Smooth muscle cell (in vitro differentiated cells): ENCODE data around the gene NIPA2. TPM values are rescaled to one million over a fixed set of nuclear protein-coding genes. Genes with fewer than 3 reads are reported as not detected.

Source experiments
- DNase-seq: peaks from one replicate; lab custom pipeline; 2025; ENCODE audit not compliant: unreplicated experiment; lab: John Stamatoyannopoulos, UW
- H2AFZ ChIP-seq: fragments of 200-600 bp; sonication (generic); 2 replicates; pipeline ENCODE4 v1.6.0; 2016; ENCODE audit warnings: antibody characterized with exemption, low read depth, mild to moderate bottlenecking
- H3F3A ChIP-seq: fragments of 200-600 bp; sonication (generic); 2 replicates; pipeline ENCODE4 v1.6.0; 2017; ENCODE audit warnings: antibody characterized with exemption, low read depth
- H3K27ac ChIP-seq: fragments of 200-600 bp; sonication (generic); 2 replicates; pipeline ENCODE4 v1.5.1; 2016; ENCODE audit warnings: low read depth, mild to moderate bottlenecking
- H3K27me3 ChIP-seq: fragments of 200-600 bp; sonication (generic); 2 replicates; pipeline ENCODE4 v1.6.1; 2016; ENCODE audit warnings: low read depth, mild to moderate bottlenecking
- H3K36me3 ChIP-seq: fragments of 200-600 bp; sonication (generic); 2 replicates; pipeline ENCODE4 v1.5.1; 2016; ENCODE audit warnings: low read depth
- H3K4me1 ChIP-seq: fragments of 200-600 bp; sonication (generic); 2 replicates; pipeline ENCODE4 v1.5.1; 2016; ENCODE audit warnings: low read depth
- H3K4me2 ChIP-seq: fragments of 200-600 bp; sonication (generic); 2 replicates; pipeline ENCODE4 v1.6.0; 2016; ENCODE audit warnings: mild to moderate bottlenecking
- H3K4me3 ChIP-seq: fragments of 200-600 bp; sonication (generic); 2 replicates; pipeline ENCODE4 v1.5.1; 2016; ENCODE audit warnings: mild to moderate bottlenecking
- H3K79me2 ChIP-seq: fragments of 200-600 bp; sonication (generic); 2 replicates; pipeline ENCODE4 v1.6.0; 2016; ENCODE audit warnings: low read depth, mild to moderate bottlenecking
- H3K9ac ChIP-seq: fragments of 200-600 bp; sonication (generic); 2 replicates; pipeline ENCODE4 v1.6.0; 2016; ENCODE audit warnings: low read depth
- H3K9me3 ChIP-seq: fragments of 200-600 bp; sonication (generic); replicated peaks from 2 replicates; pipeline ENCODE4 v1.5.1; 2016; ENCODE audit warnings: low read depth
- H4K20me1 ChIP-seq: fragments of 200-600 bp; sonication (generic); 2 replicates; pipeline ENCODE4 v1.6.0; 2016; ENCODE audit warnings: low read depth
- WGBS: methylation state at CpG from one replicate; pipeline ENCODE4 v1.1.7; 2016; ENCODE audit warnings: low lambda C conversion rate; 5-methylcytosine and 5-hydroxymethylcytosine counted together
- polyA plus RNA-seq: library from polyadenylated mRNA; unstranded; fragments of >200 nt; fragmentation: Nextera tagmentation; extraction: Ambion mirVana; gene quantifications from 2 replicates; pipeline ENCODE4 v1.2.1, GENCODE V29; 2016
- total RNA-seq: library from RNA; depleted of rRNA; stranded (reverse); fragments of >200 nt; gene quantifications from 2 replicates; pipeline ENCODE4 v1.2.3, GENCODE V29; 2014
- TF ChIP-seq, protein P1 (sequence below): fragments of 200-600 bp; sonication (generic); IDR thresholded peaks from 2 replicates; pipeline ENCODE4 v1.5.1; 2017; ENCODE audit warnings: borderline replicate concordance, mild to moderate bottlenecking, antibody characterized with exemption; ENCODE audit not compliant: insufficient read depth, poor library complexity, severe bottlenecking

The NIPA2 gene
- total and polyA plus RNA-seq, 2 experiments from 2014 or later: 44.7 to 70.5 TPM

DNA sequence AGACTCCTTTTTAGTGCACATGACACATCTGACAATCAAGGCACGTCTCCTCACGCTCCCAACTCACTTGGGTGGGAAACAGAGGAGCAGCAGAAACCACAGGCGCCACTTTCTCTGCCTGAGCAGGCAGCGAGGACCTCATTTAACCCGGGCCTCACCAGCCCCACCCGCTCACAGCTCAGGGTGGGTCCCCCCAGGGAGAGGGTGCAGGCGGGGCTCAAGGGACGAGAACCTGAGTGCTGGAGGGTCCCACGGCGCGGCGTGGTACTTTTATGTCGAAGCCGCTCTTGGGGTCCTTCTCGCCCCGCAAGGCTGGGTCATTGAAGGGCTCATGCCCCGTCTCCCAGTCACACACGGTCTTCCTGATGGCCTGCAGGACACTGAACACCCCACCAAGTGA is 79.1 kb downstream of the NIPA2 start:
- Histone ChIP-seq H3K9ac (no peak overlapping the region), H2AFZ (no peak overlapping the region), H3K27me3 (no peaks in the 10 kb centered on the region), H3K4me2 (no peak overlapping the region), H3F3A (no peaks in the 10 kb centered on the region), H3K9me3 (no peaks in the 10 kb centered on the region), H3K36me3 (no peaks in the 10 kb centered on the region), H3K4me1 (no peaks in the 10 kb centered on the region), H4K20me1 (no peaks in the 10 kb centered on the region), H3K79me2 (no peaks in the 10 kb centered on the region), H3K27ac (no peak overlapping the region), H3K4me3 (no peak overlapping the region)
- TF ChIP-seq, protein P1, sequence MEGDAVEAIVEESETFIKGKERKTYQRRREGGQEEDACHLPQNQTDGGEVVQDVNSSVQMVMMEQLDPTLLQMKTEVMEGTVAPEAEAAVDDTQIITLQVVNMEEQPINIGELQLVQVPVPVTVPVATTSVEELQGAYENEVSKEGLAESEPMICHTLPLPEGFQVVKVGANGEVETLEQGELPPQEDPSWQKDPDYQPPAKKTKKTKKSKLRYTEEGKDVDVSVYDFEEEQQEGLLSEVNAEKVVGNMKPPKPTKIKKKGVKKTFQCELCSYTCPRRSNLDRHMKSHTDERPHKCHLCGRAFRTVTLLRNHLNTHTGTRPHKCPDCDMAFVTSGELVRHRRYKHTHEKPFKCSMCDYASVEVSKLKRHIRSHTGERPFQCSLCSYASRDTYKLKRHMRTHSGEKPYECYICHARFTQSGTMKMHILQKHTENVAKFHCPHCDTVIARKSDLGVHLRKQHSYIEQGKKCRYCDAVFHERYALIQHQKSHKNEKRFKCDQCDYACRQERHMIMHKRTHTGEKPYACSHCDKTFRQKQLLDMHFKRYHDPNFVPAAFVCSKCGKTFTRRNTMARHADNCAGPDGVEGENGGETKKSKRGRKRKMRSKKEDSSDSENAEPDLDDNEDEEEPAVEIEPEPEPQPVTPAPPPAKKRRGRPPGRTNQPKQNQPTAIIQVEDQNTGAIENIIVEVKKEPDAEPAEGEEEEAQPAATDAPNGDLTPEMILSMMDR: no peak
- 99% methylated on average over 18 of the region's 18 CpGs for WGBS
- no peak for DNase-seq

Other genes with a start within 250 kb of the NIPA2 start
- 6.2 and 8.1 TPM in 2 replicates for gene NIPA1, start 52.0 kb upstream of the NIPA2 start, total RNA-seq
- gene NIPA1, start 52.0 kb upstream of the NIPA2 start, polyA plus RNA-seq: 1.7 and 2.2 TPM in 2 replicates
- 65.2 and 86.2 TPM in 2 replicates for gene CYFIP1, start 141.7 kb downstream of the NIPA2 start, total RNA-seq
- 67.6 and 69.6 TPM in 2 replicates for gene CYFIP1, start 141.7 kb downstream of the NIPA2 start, polyA plus RNA-seq
- 13.9 and 17.2 TPM in 2 replicates for gene TUBGCP5, start 200.9 kb downstream of the NIPA2 start, total RNA-seq
- 7.9 and 8.8 TPM in 2 replicates for gene TUBGCP5, start 200.9 kb downstream of the NIPA2 start, polyA plus RNA-seq